GM23248 (cell line): ENCODE data around the gene CD151. TPM values are rescaled to one million over a fixed set of nuclear protein-coding genes. Genes with fewer than 3 reads are reported as not detected.

Source experiments
- DNase-seq: peaks from one replicate; pipeline ENCODE4 v3.0.0-alpha.2; 2015
- H2AFZ ChIP-seq: fragments of 200-600 bp; sonication (generic); 2 replicates; pipeline ENCODE4 v1.6.1; 2016; ENCODE audit warnings: antibody characterized with exemption
- H3F3A ChIP-seq: fragments of 200-600 bp; sonication (generic); 2 replicates; pipeline ENCODE4 v1.6.1; 2016; ENCODE audit warnings: mild to moderate bottlenecking, antibody characterized with exemption, mixed run types; ENCODE audit not compliant: insufficient read depth
- H3K27ac ChIP-seq: fragments of 200-600 bp; sonication (generic); 2 replicates; pipeline ENCODE4 v1.5.1; 2016; ENCODE audit warnings: mild to moderate bottlenecking
- H3K27me3 ChIP-seq: fragments of 200-600 bp; sonication (generic); replicated peaks from 2 replicates; pipeline ENCODE4 v1.6.1; 2016; ENCODE audit warnings: mild to moderate bottlenecking; ENCODE audit not compliant: insufficient read depth
- H3K36me3 ChIP-seq: fragments of 200-600 bp; sonication (generic); 2 replicates; pipeline ENCODE4 v1.6.1; 2016; ENCODE audit warnings: low read depth, mild to moderate bottlenecking
- H3K4me1 ChIP-seq: fragments of 200-600 bp; sonication (generic); 2 replicates; pipeline ENCODE4 v1.6.1; 2016; ENCODE audit warnings: mild to moderate bottlenecking; ENCODE audit not compliant: insufficient read depth
- H3K4me2 ChIP-seq: fragments of 200-600 bp; sonication (generic); one replicate; pipeline ENCODE4 v1.6.1; 2016; ENCODE audit warnings: mild to moderate bottlenecking; ENCODE audit not compliant: unreplicated experiment
- H3K4me3 ChIP-seq: fragments of 200-600 bp; sonication (generic); 2 replicates; pipeline ENCODE4 v1.5.1; 2016; ENCODE audit warnings: mild to moderate bottlenecking
- H3K79me2 ChIP-seq: fragments of 200-600 bp; sonication (generic); 2 replicates; pipeline ENCODE4 v1.6.1; 2016; ENCODE audit warnings: mild to moderate bottlenecking; ENCODE audit not compliant: insufficient read depth
- H3K9ac ChIP-seq: fragments of 200-600 bp; sonication (generic); 2 replicates; pipeline ENCODE4 v1.6.1; 2016; ENCODE audit warnings: mild to moderate bottlenecking
- H3K9me2 ChIP-seq: fragments of 200-600 bp; sonication (generic); 2 replicates; pipeline ENCODE4 v1.6.1; 2016; ENCODE audit warnings: mixed run types, mild to moderate bottlenecking, moderate library complexity; ENCODE audit not compliant: insufficient read depth
- H3K9me3 ChIP-seq: fragments of 200-600 bp; sonication (generic); one replicate; pipeline ENCODE4 v1.6.1; 2017; ENCODE audit warnings: low read depth
- H4K20me1 ChIP-seq: fragments of 200-600 bp; sonication (generic); 2 replicates; pipeline ENCODE4 v1.6.0; 2016; ENCODE audit not compliant: insufficient read depth
- EZH2 ChIP-seq: fragments of 200-600 bp; sonication (generic); IDR thresholded peaks from 2 replicates; pipeline ENCODE4 v1.6.1; 2018; ENCODE audit warnings: antibody characterized with exemption, mild to moderate bottlenecking; ENCODE audit not compliant: insufficient read depth, poor library complexity, severe bottlenecking
- EZH2phosphoT487 ChIP-seq: fragments of 200-600 bp; sonication (generic); IDR thresholded peaks from 2 replicates; pipeline ENCODE4 v1.6.1; 2018; ENCODE audit warnings: antibody characterized with exemption, moderate library complexity, mild to moderate bottlenecking, low read depth; ENCODE audit not compliant: insufficient read depth
- WGBS, 2 experiments: methylation state at CpG; one replicate each; pipeline ENCODE4 v1.1.6; 2015 to 2017; ENCODE audit warnings: low lambda C conversion rate in 2 of 2, low coverage in 1 of 2; ENCODE audit errors: missing lambda C conversion rate in 2 of 2; 5-methylcytosine and 5-hydroxymethylcytosine counted together
- in situ Hi-C: fragments of 300-500 bp; cut with MboI; formaldehyde crosslinking; loops from 2 replicates; pipeline ENCODE4 v1.15.0; 2020
- polyA plus RNA-seq: library from polyadenylated mRNA; unstranded; fragments of >200 nt; fragmentation: Nextera tagmentation; extraction: Ambion mirVana; gene quantifications from 2 replicates; pipeline ENCODE4 v1.2.1, GENCODE V29; 2016
- total RNA-seq: library from RNA; depleted of rRNA; stranded (reverse); fragments of >200 nt; shearing (Covaris generic); gene quantifications from 2 replicates; pipeline ENCODE4 v1.2.3, GENCODE V29; 2014

The CD151 gene
- total and polyA plus RNA-seq, 2 experiments from 2014 or later: 796 to 1,651 TPM

- H3K9me2 ChIP-seq: no peaks in the 10 kb centered on the region
- 0 out of 2 replicates have a peak overlapping the region, but pooled peaks have one; percentile 17 for H2AFZ ChIP-seq
These were observed 12.7 kb upstream of the CD151 start for GRCh38 chr11:819943-820649.

GRCh38 chr11:820655-821511 is 11.9 kb upstream of the CD151 start:
- WGBS, 2 experiments: 40 to 53% methylated on average over 11 of the region's 11 CpGs
- H3K9ac ChIP-seq: peak overlapping the region; percentile 92

More at GRCh38 chr11:819943-820649, 12.7 kb upstream of the CD151 start:
- H3K4me1 ChIP-seq: peaks cover 18% of the 10 kb centered on the region
- peak; percentile 75 for DNase-seq
- peak overlapping the region; percentile 88 for H3K4me2 ChIP-seq
- H3K79me2 ChIP-seq: peaks cover 38% of the 10 kb centered on the region
- no peaks in the 10 kb centered on the region for H4K20me1 ChIP-seq
- peak overlapping the region; percentile 79 for H3K4me3 ChIP-seq
- H3K9ac ChIP-seq: peak overlapping the region; percentile 92
- peak overlapping the region; percentile 77 for H3K27ac ChIP-seq
- H3K27me3 ChIP-seq: no peaks in the 10 kb centered on the region
- H3K36me3 ChIP-seq: no peaks in the 10 kb centered on the region; the same call in 1 of the 2 replicates
- 2% methylated on average over 33 to 44 of the region's 47 CpGs for WGBS, 2 experiments
- H3K9me3 ChIP-seq: no peaks in the 10 kb centered on the region
- H3F3A ChIP-seq: peaks cover 3% of the 10 kb centered on the region; the same call in 1 of the 2 replicates
- in situ Hi-C loops: no loop called here
- TF ChIP-seq EZH2phosphoT487: no peak
- no peak for TF ChIP-seq EZH2

GRCh38 chr11:821512-822371 is 11.0 kb upstream of the CD151 start:
- Histone ChIP-seq H3K27me3 (peaks cover 3% of the 10 kb centered on the region; the same call in 1 of the 2 replicates), H3K4me2 (peak overlapping the region; percentile 88), H3K36me3 (peaks cover 3% of the 10 kb centered on the region; the same call in 1 of the 2 replicates), H3K4me1 (peaks cover 18% of the 10 kb centered on the region), H3K9me2 (no peaks in the 10 kb centered on the region), H4K20me1 (no peaks in the 10 kb centered on the region), H3K9ac (peak overlapping the region; percentile 92; the same call in 1 of the 2 replicates), H3K9me3 (no peaks in the 10 kb centered on the region), H3K4me3 (peak overlapping the region; percentile 79), H3K27ac (peak overlapping the region; percentile 77), H3F3A (peaks cover 3% of the 10 kb centered on the region; the same call in 1 of the 2 replicates), H3K79me2 (peaks cover 38% of the 10 kb centered on the region), H2AFZ (no peak overlapping the region)
- 84 to 88% methylated on average over 18 to 22 of the region's 22 CpGs for WGBS, 2 experiments
- in situ Hi-C loops: no loop called here
- TF ChIP-seq EZH2 (no peak), EZH2phosphoT487 (no peak)
- DNase-seq: no peak

More at GRCh38 chr11:820655-821511, 11.9 kb upstream of the CD151 start:
- DNase-seq: peak; percentile 89
- H3K4me1 ChIP-seq: peaks cover 18% of the 10 kb centered on the region
- H4K20me1 ChIP-seq: no peaks in the 10 kb centered on the region
- peaks cover 38% of the 10 kb centered on the region for H3K79me2 ChIP-seq
- H3K9me3 ChIP-seq: no peaks in the 10 kb centered on the region
- H3F3A ChIP-seq: peaks cover 3% of the 10 kb centered on the region; the same call in 1 of the 2 replicates
- no peaks in the 10 kb centered on the region for H3K27me3 ChIP-seq
- H3K4me3 ChIP-seq: peak overlapping the region; percentile 79
- TF ChIP-seq EZH2phosphoT487 (no peak), EZH2 (no peak)
- peak overlapping the region; percentile 88 for H3K4me2 ChIP-seq
- H3K27ac ChIP-seq: peak overlapping the region; percentile 77
- H3K9me2 ChIP-seq: no peaks in the 10 kb centered on the region
- in situ Hi-C loops: no loop called here
- peaks cover 3% of the 10 kb centered on the region; the same call in 1 of the 2 replicates for H3K36me3 ChIP-seq
- no peak overlapping the region for H2AFZ ChIP-seq
